Keratinocyte (primary cell): Measurements from ENCODE around the gene TSPAN4.

Experiments used
- EZH2 ChIP-seq: IDR thresholded peaks from one replicate; pipeline ENCODE4 v1.6.1; 2012; ENCODE audit warnings: inconsistent platforms, mild to moderate bottlenecking, low read length, moderate library complexity
- TF ChIP-seq, protein P1 (sequence below), 3 experiments: IDR thresholded peaks in 1 of 3; conservative IDR thresholded peaks in 1 of 3; optimal IDR thresholded peaks in 1 of 3; 2 replicates in 2 of 3; 3 replicates in 1 of 3; pipeline versions ENCODE3 to v1.5.1; 2011; ENCODE audit warnings: low read length in 3 of 3, mild to moderate bottlenecking in 3 of 3, moderate library complexity in 2 of 3, control low read depth in 1 of 3, inconsistent platforms in 1 of 3; ENCODE audit not compliant: insufficient read depth in 2 of 3; ENCODE audit errors: extremely low read depth in 1 of 3

GRCh38 chr11:914204-914603, 71.6 kb downstream of the TSPAN4 start:
- TF ChIP-seq, protein P1, sequence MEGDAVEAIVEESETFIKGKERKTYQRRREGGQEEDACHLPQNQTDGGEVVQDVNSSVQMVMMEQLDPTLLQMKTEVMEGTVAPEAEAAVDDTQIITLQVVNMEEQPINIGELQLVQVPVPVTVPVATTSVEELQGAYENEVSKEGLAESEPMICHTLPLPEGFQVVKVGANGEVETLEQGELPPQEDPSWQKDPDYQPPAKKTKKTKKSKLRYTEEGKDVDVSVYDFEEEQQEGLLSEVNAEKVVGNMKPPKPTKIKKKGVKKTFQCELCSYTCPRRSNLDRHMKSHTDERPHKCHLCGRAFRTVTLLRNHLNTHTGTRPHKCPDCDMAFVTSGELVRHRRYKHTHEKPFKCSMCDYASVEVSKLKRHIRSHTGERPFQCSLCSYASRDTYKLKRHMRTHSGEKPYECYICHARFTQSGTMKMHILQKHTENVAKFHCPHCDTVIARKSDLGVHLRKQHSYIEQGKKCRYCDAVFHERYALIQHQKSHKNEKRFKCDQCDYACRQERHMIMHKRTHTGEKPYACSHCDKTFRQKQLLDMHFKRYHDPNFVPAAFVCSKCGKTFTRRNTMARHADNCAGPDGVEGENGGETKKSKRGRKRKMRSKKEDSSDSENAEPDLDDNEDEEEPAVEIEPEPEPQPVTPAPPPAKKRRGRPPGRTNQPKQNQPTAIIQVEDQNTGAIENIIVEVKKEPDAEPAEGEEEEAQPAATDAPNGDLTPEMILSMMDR (optimal IDR thresholded peaks at IDR 0.05 in 1 of 3, IDR thresholded peaks at IDR 0.05 in 1 of 3, conservative IDR thresholded peaks at IDR 0.05 in 1 of 3; ENCODE audit: extremely low read depth in 1 of 3, insufficient read depth in 2 of 3, low read length in 3 of 3), result no peak
- TF ChIP-seq EZH2, result no peak
